ENCODE measurements around the gene PIWIL4.

- TF ChIP-seq CTCF (tag by site-specific recombination; IDR thresholded peaks at IDR 0.05) (no peak), ZNF610 (tag by site-specific recombination; IDR thresholded peaks at IDR 0.05; ENCODE audit: borderline replicate concordance) (no peak), ZBTB44 (tag by site-specific recombination; IDR thresholded peaks at IDR 0.05) (no peak), YY1 (tag by site-specific recombination; IDR thresholded peaks at IDR 0.05) (no peak), ZNF747 (tag by site-specific recombination; IDR thresholded peaks at IDR 0.05) (no peak), ZNF37A (tag by site-specific recombination; IDR thresholded peaks at IDR 0.05) (no peak), REST (tag by site-specific recombination; IDR thresholded peaks at IDR 0.05) (no peak), ZNF561 (tag by site-specific recombination; IDR thresholded peaks at IDR 0.05; ENCODE audit: borderline replicate concordance) (no peak), GFI1B (tag by site-specific recombination; IDR thresholded peaks at IDR 0.05) (no peak), ATF2 (tag by site-specific recombination; IDR thresholded peaks at IDR 0.05; ENCODE audit: low read depth) (no peak), ZNF324 (tag by site-specific recombination; IDR thresholded peaks at IDR 0.05) (no peak), ZNF138 (tag by site-specific recombination; IDR thresholded peaks at IDR 0.05; ENCODE audit: borderline replicate concordance) (no peak), AEBP2 (tag by site-specific recombination; IDR thresholded peaks at IDR 0.05; ENCODE audit: borderline replicate concordance) (no peak)
Measured at GRCh38 chr11:94525546-94526324, 41.4 kb upstream of the PIWIL4 start.
